OCI-M2 (cell line): ENCODE results near the gene PIP4K2A.
"Not testable (repeated sequence)": the region's sequence is repeated elsewhere in the genome, so short reads cannot be mapped to it uniquely, and the experiment has no call there.

Experiments
- DNase-seq: peaks from one replicate; lab custom pipeline; 2025; ENCODE audit not compliant: unreplicated experiment; lab: John Stamatoyannopoulos, UW

Gene PIP4K2A

GRCh38 chr10:22714479-22715289 is at the start of gene PIP4K2A:
PIP4K2A (minus strand) TSS chr10:22714578; CDS start chr10:22714326, 252 bp downstream.
- DNase-seq = no peak

- DNase-seq = no peak
These were observed 47.3 kb upstream of the PIP4K2A start for GRCh38 chr10:22761569-22762220.

- no peak for DNase-seq
These were observed 45.6 kb upstream of the PIP4K2A start for GRCh38 chr10:22760025-22760424.

- DNase-seq = no peak
These were observed 44.5 kb upstream of the PIP4K2A start for GRCh38 chr10:22758867-22759266.

- DNase-seq = no peak
These were observed 39.9 kb upstream of the PIP4K2A start for GRCh38 chr10:22754296-22754695.

- DNase-seq = no peak
These were observed 39.4 kb upstream of the PIP4K2A start for GRCh38 chr10:22753786-22754185.

- DNase-seq = no peak
These were observed 38.0 kb upstream of the PIP4K2A start for GRCh38 chr10:22752272-22752889.

- no peak for DNase-seq
These were observed 35.8 kb upstream of the PIP4K2A start for GRCh38 chr10:22750131-22750530.

- not testable (repeated sequence) for DNase-seq
These were observed 30.5 kb upstream of the PIP4K2A start for GRCh38 chr10:22744858-22745257.

GRCh38 chr10:22742678-22743077 is 28.3 kb upstream of the PIP4K2A start:
- DNase-seq = no peak

- not testable (repeated sequence) for DNase-seq
These were observed 27.3 kb upstream of the PIP4K2A start for GRCh38 chr10:22741631-22742030.

- no peak for DNase-seq
These were observed 25.8 kb upstream of the PIP4K2A start for GRCh38 chr10:22740180-22740579.

GRCh38 chr10:22737587-22737986 is 23.2 kb upstream of the PIP4K2A start:
- DNase-seq = no peak

- no peak for DNase-seq
These were observed 21.8 kb upstream of the PIP4K2A start for GRCh38 chr10:22736134-22736533.

- no peak for DNase-seq
These were observed 19.6 kb upstream of the PIP4K2A start for GRCh38 chr10:22733992-22734391.

GRCh38 chr10:22727663-22728062 is 13.3 kb upstream of the PIP4K2A start:
- no peak for DNase-seq

GRCh38 chr10:22727112-22727511 is 12.7 kb upstream of the PIP4K2A start:
- no peak for DNase-seq

GRCh38 chr10:22724773-22725172 is 10.4 kb upstream of the PIP4K2A start:
- DNase-seq = no peak

- DNase-seq = no peak
These were observed 9.4 kb upstream of the PIP4K2A start for GRCh38 chr10:22723783-22724182.

GRCh38 chr10:22723343-22723779 is 9.0 kb upstream of the PIP4K2A start:
- no peak for DNase-seq

GRCh38 chr10:22722626-22723169 is 8.3 kb upstream of the PIP4K2A start:
- no peak for DNase-seq

GRCh38 chr10:22720667-22721066 is 6.3 kb upstream of the PIP4K2A start:
- no peak for DNase-seq
